C1 segment of cervical spinal cord (tissue), 14 donors: ENCODE data around the gene DQX1.

Experiments
- DNase-seq, 14 donors: peaks; one replicate each; lab custom pipeline; 2025; lab: John Stamatoyannopoulos, UW

The DQX1 gene

GRCh38 chr2:74532222-74532621, 6.2 kb upstream of the DQX1 start:
- DNase-seq = no peak

GRCh38 chr2:74531666-74532065, 5.6 kb upstream of the DQX1 start:
- DNase-seq = no peak

GRCh38 chr2:74530239-74531187, 4.5 kb upstream of the DQX1 start:
- peak in 7 of 14 donors; percentile 19 to 67 (median 46) for DNase-seq

GRCh38 chr2:74529357-74530238, 3.6 kb upstream of the DQX1 start, which contains the start of the genes AUP1 and HTRA2:
AUP1 (minus strand) TSS chr2:74529706; CDS start chr2:74529629, 77 bp downstream.
HTRA2 (plus strand) TSS chr2:74529933; CDS start chr2:74530007, 74 bp downstream.
- peak; percentile 88 to 100 (median 98) for DNase-seq

GRCh38 chr2:74528600-74529356, 2.7 kb upstream of the DQX1 start:
- no peak for DNase-seq

GRCh38 chr2:74527741-74528140, 1.7 kb upstream of the DQX1 start:
- DNase-seq = no peak

- DNase-seq = no peak
Observed at GRCh38 chr2:74526649-74527230, 709 bp upstream of the DQX1 start.

- no peak for DNase-seq
Observed at GRCh38 chr2:74524955-74525716, 895 bp downstream of the DQX1 start.

GRCh38 chr2:74524005-74524404, 2.0 kb downstream of the DQX1 start:
- no peak for DNase-seq

- DNase-seq = no peak
Observed at GRCh38 chr2:74522516-74522915, 3.5 kb downstream of the DQX1 start.

GRCh38 chr2:74516650-74517049, 9.4 kb downstream of the DQX1 start:
- DNase-seq = no peak

GRCh38 chr2:74515981-74516633, 9.9 kb downstream of the DQX1 start:
- peak in 6 of 14 donors; percentile 2 to 39 (median 6) for DNase-seq

GRCh38 chr2:74515271-74515980, 10.6 kb downstream of the DQX1 start:
- DNase-seq = no peak

GRCh38 chr2:74514368-74515270, 11.4 kb downstream of the DQX1 start, which contains the start of gene TLX2:
TLX2 (plus strand) TSS chr2:74514450; CDS start chr2:74514807, 357 bp downstream.
- no peak for DNase-seq

GRCh38 chr2:74513605-74514367, 12.2 kb downstream of the DQX1 start:
- no peak for DNase-seq

GRCh38 chr2:74512744-74513604, 13.1 kb downstream of the DQX1 start:
- no peak for DNase-seq
